Kidney epithelial cell (primary cell): ENCODE measurements around the gene STX12. TPM values are rescaled to one million over a fixed set of nuclear protein-coding genes. Genes with fewer than 3 reads are reported as not detected.
"Not testable (repeated sequence)": the region's sequence is repeated elsewhere in the genome, so short reads cannot be mapped to it uniquely, and the experiment has no call there.

Experiments
- DNase-seq: peaks from one replicate; pipeline ENCODE4 v3.0.0-alpha.2; 2010; ENCODE audit warnings: low read depth
- H3K27me3 ChIP-seq: 2 replicates; pipeline ENCODE4 v1.6.0; 2011; ENCODE audit warnings: low read length; ENCODE audit not compliant: control insufficient read depth, insufficient read depth
- H3K36me3 ChIP-seq: 2 replicates; pipeline ENCODE4 v1.5.1; 2011; ENCODE audit warnings: low read length; ENCODE audit not compliant: control insufficient read depth, insufficient read depth
- H3K4me3 ChIP-seq: 2 replicates; pipeline ENCODE4 v1.5.1; 2011; ENCODE audit warnings: low read depth, mild to moderate bottlenecking, control low read depth, low read length
- CTCF ChIP-seq: IDR thresholded peaks from 2 replicates; pipeline ENCODE4 v1.5.1; 2011; ENCODE audit warnings: mild to moderate bottlenecking, moderate library complexity, low read length, control low read depth, inconsistent platforms; ENCODE audit not compliant: insufficient read depth, poor library complexity, severe bottlenecking
- total RNA-seq: library from RNA; depleted of rRNA; stranded (reverse); fragments of >200 nt; gene quantifications from 2 replicates; pipeline ENCODE4 v1.2.3, GENCODE V29; 2015

STX12 gene
- total RNA-seq, 1 donor from 2014 or later = 43.9 TPM

- no peak overlapping the region for H3K4me3 ChIP-seq
- H3K27me3 ChIP-seq = no peaks in the 10 kb centered on the region
- no peak for TF ChIP-seq CTCF
- H3K36me3 ChIP-seq = no peaks in the 10 kb centered on the region
- no peak for DNase-seq
Measured at GRCh38 chr1:27779122-27779521, 6.1 kb downstream of the STX12 start.

- DNase-seq = no peak
Measured at GRCh38 chr1:27782950-27783349, 9.9 kb downstream of the STX12 start.

GRCh38 chr1:27784700-27785099, 11.7 kb downstream of the STX12 start:
- TF ChIP-seq CTCF = no peak
- H3K36me3 ChIP-seq = no peaks in the 10 kb centered on the region
- no peak for DNase-seq
- H3K4me3 ChIP-seq = no peak overlapping the region
- H3K27me3 ChIP-seq = no peaks in the 10 kb centered on the region

More at GRCh38 chr1:27782950-27783349, 9.9 kb downstream of the STX12 start:
- Histone ChIP-seq H3K27me3 (no peaks in the 10 kb centered on the region), H3K4me3 (no peak overlapping the region), H3K36me3 (no peaks in the 10 kb centered on the region)
- TF ChIP-seq CTCF = no peak

GRCh38 chr1:27785781-27786455, 12.9 kb downstream of the STX12 start:
- DNase-seq = no peak
- TF ChIP-seq CTCF = no peak
- no peak overlapping the region for H3K4me3 ChIP-seq
- no peaks in the 10 kb centered on the region for H3K27me3 ChIP-seq
- H3K36me3 ChIP-seq = no peaks in the 10 kb centered on the region

GRCh38 chr1:27787895-27788294, 14.9 kb downstream of the STX12 start:
- Histone ChIP-seq H3K27me3 (no peaks in the 10 kb centered on the region), H3K36me3 (no peaks in the 10 kb centered on the region), H3K4me3 (no peak overlapping the region)
- no peak for TF ChIP-seq CTCF
- DNase-seq = no peak

- no peak for DNase-seq
- Histone ChIP-seq H3K27me3 (no peaks in the 10 kb centered on the region), H3K4me3 (no peak overlapping the region), H3K36me3 (no peaks in the 10 kb centered on the region)
- TF ChIP-seq CTCF = no peak
Measured at GRCh38 chr1:27789540-27790041, 16.6 kb downstream of the STX12 start.

- not testable (repeated sequence) for DNase-seq, H3K4me3 ChIP-seq, H3K36me3 ChIP-seq, H3K27me3 ChIP-seq
Measured at GRCh38 chr1:27790270-27790669, 17.3 kb downstream of the STX12 start.
